Osteocyte (in vitro differentiated cells): ENCODE data around the gene ANKS4B. TPM values are rescaled to one million over a fixed set of nuclear protein-coding genes. Genes with fewer than 3 reads are reported as not detected.

Experiments used
- DNase-seq: peaks from one replicate; pipeline ENCODE4 v3.0.0; 2021; ENCODE audit warnings: mixed read lengths; ENCODE audit not compliant: unreplicated experiment; ENCODE audit errors: extremely low spot score
- H3K27ac Mint-ChIP-seq: one replicate; pipeline ENCODE4 v1.8.0; 2021; ENCODE audit warnings: mild to moderate bottlenecking, mixed read lengths; ENCODE audit not compliant: unreplicated experiment
- H3K27me3 Mint-ChIP-seq: one replicate; pipeline ENCODE4 v1.8.0; 2021; ENCODE audit warnings: mixed read lengths; ENCODE audit not compliant: unreplicated experiment
- H3K36me3 Mint-ChIP-seq: one replicate; pipeline ENCODE4 v1.8.0; 2021; ENCODE audit warnings: mixed read lengths; ENCODE audit not compliant: unreplicated experiment
- H3K4me1 Mint-ChIP-seq: one replicate; pipeline ENCODE4 v1.8.0; 2021; ENCODE audit warnings: mixed read lengths; ENCODE audit not compliant: unreplicated experiment
- H3K4me3 Mint-ChIP-seq: one replicate; pipeline ENCODE4 v1.8.0; 2021; ENCODE audit warnings: mild to moderate bottlenecking, moderate library complexity, mixed read lengths; ENCODE audit not compliant: unreplicated experiment
- H3K9me3 Mint-ChIP-seq: one replicate; pipeline ENCODE4 v1.8.0; 2021; ENCODE audit warnings: mixed read lengths; ENCODE audit not compliant: unreplicated experiment
- CTCF ChIP-seq: fragments of 200-600 bp; sonication (generic); IDR thresholded peaks from 2 replicates; pipeline ENCODE4 v1.5.0; 2021; ENCODE audit warnings: antibody characterized with exemption, mild to moderate bottlenecking, moderate library complexity
- total RNA-seq: library from RNA; stranded (reverse); gene quantifications from 2 replicates; pipeline ENCODE4 v1.2.1, GENCODE V29; 2021

The ANKS4B gene
- total RNA-seq, 1 donor from 2014 or later: not detected

- H3K27ac Mint-ChIP-seq: no peak overlapping the region
- no peaks in the 10 kb centered on the region for H3K4me1 Mint-ChIP-seq
- DNase-seq: peak; percentile 27
- no peaks in the 10 kb centered on the region for H3K9me3 Mint-ChIP-seq
- TF ChIP-seq CTCF: no peak
- no peak overlapping the region for H3K4me3 Mint-ChIP-seq
- H3K36me3 Mint-ChIP-seq: no peaks in the 10 kb centered on the region
- H3K27me3 Mint-ChIP-seq: peaks cover 34% of the 10 kb centered on the region
These were observed 15.3 kb upstream of the ANKS4B start for GRCh38 chr16:21218153-21218552.

- TF ChIP-seq CTCF: no peak
- Mint-ChIP-seq H3K9me3 (no peaks in the 10 kb centered on the region), H3K27ac (no peak overlapping the region), H3K27me3 (peaks cover 29% of the 10 kb centered on the region), H3K4me1 (no peaks in the 10 kb centered on the region), H3K36me3 (no peaks in the 10 kb centered on the region), H3K4me3 (no peak overlapping the region)
- peak; percentile 4 for DNase-seq
These were observed 13.9 kb upstream of the ANKS4B start for GRCh38 chr16:21219551-21219950.

- H3K4me1 Mint-ChIP-seq: no peaks in the 10 kb centered on the region
- H3K36me3 Mint-ChIP-seq: no peaks in the 10 kb centered on the region
- H3K4me3 Mint-ChIP-seq: no peak overlapping the region
- peaks cover 47% of the 10 kb centered on the region for H3K27me3 Mint-ChIP-seq
- no peak for TF ChIP-seq CTCF
- DNase-seq: peak; percentile 3
- no peaks in the 10 kb centered on the region for H3K9me3 Mint-ChIP-seq
- H3K27ac Mint-ChIP-seq: no peak overlapping the region
These were observed 10.8 kb upstream of the ANKS4B start for GRCh38 chr16:21222495-21223337.

- no peak for TF ChIP-seq CTCF
- no peaks in the 10 kb centered on the region for H3K36me3 Mint-ChIP-seq
- no peak overlapping the region for H3K27ac Mint-ChIP-seq
- no peaks in the 10 kb centered on the region for H3K9me3 Mint-ChIP-seq
- H3K27me3 Mint-ChIP-seq: peaks cover 57% of the 10 kb centered on the region
- peak; percentile 44 for DNase-seq
- no peak overlapping the region for H3K4me3 Mint-ChIP-seq
- no peaks in the 10 kb centered on the region for H3K4me1 Mint-ChIP-seq
These were observed 9.7 kb upstream of the ANKS4B start for GRCh38 chr16:21223787-21224186.

GRCh38 chr16:21224800-21225199 lies 8.7 kb upstream of the ANKS4B start:
- Mint-ChIP-seq H3K27me3 (peaks cover 61% of the 10 kb centered on the region), H3K4me1 (no peaks in the 10 kb centered on the region), H3K27ac (no peak overlapping the region), H3K36me3 (no peaks in the 10 kb centered on the region), H3K9me3 (no peaks in the 10 kb centered on the region), H3K4me3 (no peak overlapping the region)
- DNase-seq: no peak
- no peak for TF ChIP-seq CTCF
